HG03103 (cell line): ENCODE results near the gene CCNY.

Experiments
- ATAC-seq: cut with Tn5 transposase; IDR thresholded peaks from one replicate; pipeline ENCODE4 v1.9.1; 2021; ENCODE audit warnings: low read depth; ENCODE audit not compliant: unreplicated experiment

CCNY gene

GRCh38 chr10:35331894-35332640, 4.2 kb upstream of the CCNY start:
- ATAC-seq = no peak

GRCh38 chr10:35334297-35334696, 2.0 kb upstream of the CCNY start:
- no peak for ATAC-seq

- no peak for ATAC-seq
Measured at GRCh38 chr10:35335133-35336083, 901 bp upstream of the CCNY start.

GRCh38 chr10:35336921-35337823, 863 bp downstream of the CCNY start:
- peak; percentile 9 for ATAC-seq

GRCh38 chr10:35339942-35340341, 3.6 kb downstream of the CCNY start:
- ATAC-seq = peak; percentile 27

- ATAC-seq = no peak
Measured at GRCh38 chr10:35340975-35341374, 4.7 kb downstream of the CCNY start.

GRCh38 chr10:35341521-35341920, 5.2 kb downstream of the CCNY start:
- peak; percentile 75 for ATAC-seq

GRCh38 chr10:35342183-35342753, 6.0 kb downstream of the CCNY start:
- ATAC-seq = no peak

GRCh38 chr10:35343739-35344138, 7.4 kb downstream of the CCNY start:
- no peak for ATAC-seq

- no peak for ATAC-seq
Measured at GRCh38 chr10:35345383-35345742, 9.1 kb downstream of the CCNY start.

- no peak for ATAC-seq
Measured at GRCh38 chr10:35346248-35346647, 9.9 kb downstream of the CCNY start.

GRCh38 chr10:35347121-35347562, 10.8 kb downstream of the CCNY start:
- ATAC-seq = no peak

- ATAC-seq = no peak
Measured at GRCh38 chr10:35347899-35348608, 11.7 kb downstream of the CCNY start.

GRCh38 chr10:35348609-35349388, 12.5 kb downstream of the CCNY start:
- ATAC-seq = no peak

- no peak for ATAC-seq
Measured at GRCh38 chr10:35349389-35349915, 13.1 kb downstream of the CCNY start.

- no peak for ATAC-seq
Measured at GRCh38 chr10:35351021-35351420, 14.7 kb downstream of the CCNY start.

GRCh38 chr10:35352097-35352496, 15.8 kb downstream of the CCNY start:
- no peak for ATAC-seq

- ATAC-seq = no peak
Measured at GRCh38 chr10:35352512-35352911, 16.2 kb downstream of the CCNY start.

GRCh38 chr10:35353395-35353794, 17.1 kb downstream of the CCNY start:
- no peak for ATAC-seq
